Measurements from ENCODE around the gene EMX2.

Gene EMX2

GRCh38 chr10:117501460-117502035, 41.0 kb upstream of the EMX2 start:
- Histone ChIP-seq H3K27ac (ENCODE audit: extremely low read depth, low read depth, low read length) (no peak overlapping the region), H3K36me3 (ENCODE audit: control insufficient read depth in 2 of 2, insufficient read depth in 1 of 2, low read length in 2 of 2) (no peaks in the 10 kb centered on the region), H3K9me3 (ENCODE audit: control insufficient read depth, insufficient read depth, low read depth, low read length) (no peaks in the 10 kb centered on the region), H3K4me3 (ENCODE audit: low read depth, low read length) (no peak overlapping the region), H3K4me1 (ENCODE audit: control insufficient read depth, insufficient read depth, low read length) (no peaks in the 10 kb centered on the region)
- POLR2A ChIA-PET = interaction anchor here (0.6 kb wide), 1 partner anchor 22 kb away, joined by 3 read pairs; no protein-coding TSS in a partner anchor
- TF ChIP-seq GLI4 (tag by site-specific recombination; IDR thresholded peaks at IDR 0.05) = no peak
- TF ChIP-seq ZNF157 (tag by site-specific recombination; IDR thresholded peaks at IDR 0.05) = no peak
- no peak for TF ChIP-seq ZNF138 (tag by site-specific recombination; IDR thresholded peaks at IDR 0.05; ENCODE audit: borderline replicate concordance)
- no peak for TF ChIP-seq ZNF549 (tag by site-specific recombination; IDR thresholded peaks at IDR 0.05)
- TF ChIP-seq KLF9 (tag by site-specific recombination; IDR thresholded peaks at IDR 0.05; ENCODE audit: low read depth) = no peak
- no peak for TF ChIP-seq ZNF580 (tag by site-specific recombination; IDR thresholded peaks at IDR 0.05)
- no peak for TF ChIP-seq ZNF292 (tag by site-specific recombination; IDR thresholded peaks at IDR 0.05; ENCODE audit: borderline replicate concordance, low read depth)
- TF ChIP-seq HOXA7 (CRISPR knock-in tag; IDR thresholded peaks at IDR 0.05; ENCODE audit: borderline replicate concordance) = no peak
- no peak for TF ChIP-seq ZNF660 (tag by site-specific recombination; IDR thresholded peaks at IDR 0.05)
- TF ChIP-seq ZNF629 (tag by site-specific recombination; IDR thresholded peaks at IDR 0.05) = no peak
- no peak for TF ChIP-seq ZNF518A (tag by site-specific recombination; conservative IDR thresholded peaks at IDR 0.05; ENCODE audit: low read depth)
- CTCF ChIA-PET = interaction anchor here (1.3 kb wide), 1 partner anchor 36 kb away, joined by 5 read pairs; no protein-coding TSS in a partner anchor

GRCh38 chr10:117502421-117503243, 39.9 kb upstream of the EMX2 start:
- Histone ChIP-seq H3K36me3 (ENCODE audit: control insufficient read depth in 2 of 2, insufficient read depth in 1 of 2, low read length in 2 of 2) (no peaks in the 10 kb centered on the region), H3K4me1 (ENCODE audit: control insufficient read depth, insufficient read depth, low read length) (no peaks in the 10 kb centered on the region), H3K27ac (ENCODE audit: extremely low read depth, low read depth, low read length) (no peak overlapping the region), H3K9me3 (ENCODE audit: control insufficient read depth, insufficient read depth, low read depth, low read length) (no peaks in the 10 kb centered on the region), H3K4me3 (ENCODE audit: low read depth, low read length) (no peak overlapping the region)
- ChIA-PET POLR2A (no interaction called here), CTCF (interaction anchor here (0.5 to 1.4 kb wide), 7 partner anchors 18 to 760 kb away, joined by 3 to 5 read pairs (median 4); no protein-coding TSS in a partner anchor)
- no peak for TF ChIP-seq ZNF292 (tag by site-specific recombination; IDR thresholded peaks at IDR 0.05; ENCODE audit: borderline replicate concordance, low read depth)
- no peak for TF ChIP-seq CTCF (tag by site-specific recombination; IDR thresholded peaks at IDR 0.05)
- TF ChIP-seq ZNF121 (tag by site-specific recombination; IDR thresholded peaks at IDR 0.05) = no peak
- TF ChIP-seq ZNF202 (tag by site-specific recombination; IDR thresholded peaks at IDR 0.05; ENCODE audit: borderline replicate concordance) = no peak
- no peak for TF ChIP-seq ZBTB48 (tag by site-specific recombination; IDR thresholded peaks at IDR 0.05)
- no peak for TF ChIP-seq ZNF843 (tag by site-specific recombination; IDR thresholded peaks at IDR 0.05)
- TF ChIP-seq ZNF704 (tag by site-specific recombination; IDR thresholded peaks at IDR 0.05) = no peak
- no peak for TF ChIP-seq BCL6B (tag by site-specific recombination; IDR thresholded peaks at IDR 0.05)
- no peak for TF ChIP-seq ZNF514 (tag by site-specific recombination; IDR thresholded peaks at IDR 0.05)
- no peak for TF ChIP-seq ZNF677 (tag by site-specific recombination; IDR thresholded peaks at IDR 0.05)
- TF ChIP-seq HIC1 (tag by site-specific recombination; IDR thresholded peaks at IDR 0.05) = no peak

Measured in HEK293 (cell line).